Measurements from ENCODE around the gene GRID1. TPM values are rescaled to one million over a fixed set of nuclear protein-coding genes. Genes with fewer than 3 reads are reported as not detected.

The GRID1 gene
- total RNA-seq, 1 donor from 2014 or later = 1.4 TPM

DNA sequence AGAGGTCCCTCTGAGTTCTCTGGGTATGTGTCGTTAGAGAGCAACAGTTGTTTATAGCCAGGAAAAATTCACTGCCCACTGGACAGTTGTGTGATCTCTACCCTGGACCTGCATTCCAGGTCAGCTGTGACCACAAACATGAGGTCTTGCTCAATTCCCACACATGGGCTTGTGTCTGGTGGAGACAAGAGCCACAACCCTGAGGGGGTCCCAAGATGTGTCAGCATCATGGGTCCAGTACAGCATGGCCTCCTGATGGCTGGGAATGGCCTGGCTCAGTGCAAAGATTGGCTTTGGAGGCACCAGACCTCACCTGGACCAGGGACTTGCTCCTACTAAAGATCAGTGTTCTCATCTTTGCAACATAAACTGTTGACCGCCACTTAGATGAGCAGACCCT, 751.6 kb downstream of the GRID1 start:
- H3K4me1 ChIP-seq = no peaks in the 10 kb centered on the region
- no peak for DNase-seq (ENCODE audit: low spot score in 2 of 2)
- H3K27me3 ChIP-seq = no peaks in the 10 kb centered on the region
- H3K27ac ChIP-seq = no peak overlapping the region
- no peaks in the 10 kb centered on the region for H3K9me3 ChIP-seq
- H3K4me3 ChIP-seq = no peak overlapping the region
- no peaks in the 10 kb centered on the region for H3K36me3 ChIP-seq
- TF ChIP-seq, protein P1, sequence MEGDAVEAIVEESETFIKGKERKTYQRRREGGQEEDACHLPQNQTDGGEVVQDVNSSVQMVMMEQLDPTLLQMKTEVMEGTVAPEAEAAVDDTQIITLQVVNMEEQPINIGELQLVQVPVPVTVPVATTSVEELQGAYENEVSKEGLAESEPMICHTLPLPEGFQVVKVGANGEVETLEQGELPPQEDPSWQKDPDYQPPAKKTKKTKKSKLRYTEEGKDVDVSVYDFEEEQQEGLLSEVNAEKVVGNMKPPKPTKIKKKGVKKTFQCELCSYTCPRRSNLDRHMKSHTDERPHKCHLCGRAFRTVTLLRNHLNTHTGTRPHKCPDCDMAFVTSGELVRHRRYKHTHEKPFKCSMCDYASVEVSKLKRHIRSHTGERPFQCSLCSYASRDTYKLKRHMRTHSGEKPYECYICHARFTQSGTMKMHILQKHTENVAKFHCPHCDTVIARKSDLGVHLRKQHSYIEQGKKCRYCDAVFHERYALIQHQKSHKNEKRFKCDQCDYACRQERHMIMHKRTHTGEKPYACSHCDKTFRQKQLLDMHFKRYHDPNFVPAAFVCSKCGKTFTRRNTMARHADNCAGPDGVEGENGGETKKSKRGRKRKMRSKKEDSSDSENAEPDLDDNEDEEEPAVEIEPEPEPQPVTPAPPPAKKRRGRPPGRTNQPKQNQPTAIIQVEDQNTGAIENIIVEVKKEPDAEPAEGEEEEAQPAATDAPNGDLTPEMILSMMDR (IDR thresholded peaks at IDR 0.05) = no peak
- intact Hi-C loops (cut with DNase I) = no loop called here

DNA sequence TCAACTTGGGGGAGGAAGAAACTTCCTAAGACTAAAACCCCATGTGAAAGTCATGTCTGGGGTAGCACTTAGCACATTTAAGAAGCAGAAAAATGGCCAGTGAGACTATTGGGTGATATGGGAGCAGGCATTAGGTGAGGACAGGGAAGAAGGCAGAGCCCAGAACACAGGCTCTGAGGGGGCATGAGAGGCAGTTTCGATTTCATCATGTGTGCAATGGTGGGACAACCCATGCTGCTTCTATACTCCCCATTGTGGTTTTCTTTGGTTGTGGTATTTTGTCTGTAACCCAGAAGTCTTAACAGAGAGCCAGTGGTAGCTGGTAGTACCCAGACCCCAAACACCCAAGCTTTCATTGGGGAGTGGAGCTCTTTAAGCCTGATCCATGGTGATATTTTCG, 752.0 kb downstream of the GRID1 start:
- Histone ChIP-seq H3K36me3 (no peaks in the 10 kb centered on the region), H3K9me3 (no peaks in the 10 kb centered on the region), H3K4me1 (no peaks in the 10 kb centered on the region), H3K4me3 (no peak overlapping the region), H3K27ac (no peak overlapping the region), H3K27me3 (no peaks in the 10 kb centered on the region)
- TF ChIP-seq, protein P1 (IDR thresholded peaks at IDR 0.05) = no peak
- DNase-seq (ENCODE audit: low spot score in 2 of 2) = no peak
- intact Hi-C loops (cut with DNase I) = no loop called here

DNA sequence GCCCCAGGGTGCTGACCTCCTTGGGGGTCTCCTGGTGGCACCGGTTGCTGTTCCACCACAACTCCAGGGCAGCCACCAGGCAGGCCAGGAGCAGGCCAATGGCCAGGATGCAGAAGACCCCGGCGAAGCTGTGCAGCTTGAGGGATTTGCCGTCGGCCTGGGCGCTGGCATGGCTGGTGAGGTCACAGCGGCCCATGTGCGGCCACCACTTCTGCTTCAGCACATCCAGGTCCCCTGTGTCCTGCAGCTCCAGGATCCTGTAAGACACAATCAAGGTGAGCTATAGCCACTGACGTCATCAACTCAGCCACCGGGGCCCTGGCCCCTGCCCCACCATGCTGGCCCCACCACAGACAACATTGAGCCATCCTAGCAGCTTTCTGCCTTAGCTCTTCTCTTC, 753.2 kb downstream of the GRID1 start:
- Histone ChIP-seq H3K4me1 (no peaks in the 10 kb centered on the region), H3K36me3 (no peaks in the 10 kb centered on the region), H3K9me3 (no peaks in the 10 kb centered on the region), H3K27me3 (no peaks in the 10 kb centered on the region), H3K27ac (no peak overlapping the region), H3K4me3 (no peak overlapping the region)
- DNase-seq (ENCODE audit: low spot score in 2 of 2) = no peak
- intact Hi-C loops (cut with DNase I) = no loop called here
- TF ChIP-seq, protein P1 (IDR thresholded peaks at IDR 0.05) = no peak

DNA sequence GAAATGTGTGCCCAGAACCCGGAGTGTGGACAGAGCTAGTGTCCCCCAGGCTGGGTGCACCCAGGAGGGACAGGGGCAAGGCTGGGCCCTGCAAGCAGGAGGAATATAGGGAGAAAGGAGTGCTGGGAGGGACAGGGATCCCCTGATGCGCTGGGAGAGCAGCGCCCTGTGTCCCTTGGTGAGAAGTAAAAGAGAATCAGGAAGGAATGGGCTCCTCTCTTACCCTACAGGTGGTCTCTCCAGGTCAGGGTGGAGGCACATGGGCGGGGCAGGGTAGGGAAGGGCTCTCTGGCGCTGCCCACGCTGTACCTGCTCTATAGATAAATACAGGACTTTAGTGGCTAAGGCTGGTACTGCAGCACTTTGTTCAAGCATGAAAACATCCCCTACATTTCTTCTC, 753.8 kb downstream of the GRID1 start:
- Histone ChIP-seq H3K4me1 (no peaks in the 10 kb centered on the region), H3K36me3 (no peaks in the 10 kb centered on the region), H3K9me3 (no peaks in the 10 kb centered on the region), H3K27me3 (no peaks in the 10 kb centered on the region), H3K27ac (no peak overlapping the region), H3K4me3 (no peak overlapping the region)
- DNase-seq (ENCODE audit: low spot score in 2 of 2) = no peak
- intact Hi-C loops (cut with DNase I) = no loop called here
- TF ChIP-seq, protein P1 (IDR thresholded peaks at IDR 0.05) = peak in 1 of 3 experiments; percentile 5

DNA sequence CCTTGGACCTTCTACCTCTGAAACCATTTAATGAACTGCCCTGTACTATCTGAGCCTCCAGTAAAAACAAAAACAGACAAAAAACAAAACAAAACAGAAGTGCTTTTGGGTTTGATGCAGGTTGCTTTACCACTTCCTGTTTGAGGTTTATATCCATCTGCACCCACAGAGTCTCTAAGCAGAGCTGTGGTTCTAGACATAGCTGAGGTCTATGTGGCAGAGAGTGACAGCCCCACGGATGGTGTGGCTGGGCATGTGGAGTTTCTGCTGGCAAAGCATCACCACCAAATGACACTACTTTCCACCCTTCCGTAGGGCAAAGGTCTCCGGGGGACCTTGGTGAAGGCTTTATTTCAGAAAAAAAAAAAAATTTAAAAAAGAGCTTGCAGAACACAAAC, 754.2 kb downstream of the GRID1 start:
- no peak for DNase-seq (ENCODE audit: low spot score in 2 of 2)
- Histone ChIP-seq H3K9me3 (no peaks in the 10 kb centered on the region), H3K27me3 (no peaks in the 10 kb centered on the region), H3K4me3 (no peak overlapping the region), H3K4me1 (no peaks in the 10 kb centered on the region), H3K27ac (no peak overlapping the region), H3K36me3 (no peaks in the 10 kb centered on the region)
- TF ChIP-seq, protein P1 (IDR thresholded peaks at IDR 0.05) = no peak
- intact Hi-C loops (cut with DNase I) = no loop called here

DNA sequence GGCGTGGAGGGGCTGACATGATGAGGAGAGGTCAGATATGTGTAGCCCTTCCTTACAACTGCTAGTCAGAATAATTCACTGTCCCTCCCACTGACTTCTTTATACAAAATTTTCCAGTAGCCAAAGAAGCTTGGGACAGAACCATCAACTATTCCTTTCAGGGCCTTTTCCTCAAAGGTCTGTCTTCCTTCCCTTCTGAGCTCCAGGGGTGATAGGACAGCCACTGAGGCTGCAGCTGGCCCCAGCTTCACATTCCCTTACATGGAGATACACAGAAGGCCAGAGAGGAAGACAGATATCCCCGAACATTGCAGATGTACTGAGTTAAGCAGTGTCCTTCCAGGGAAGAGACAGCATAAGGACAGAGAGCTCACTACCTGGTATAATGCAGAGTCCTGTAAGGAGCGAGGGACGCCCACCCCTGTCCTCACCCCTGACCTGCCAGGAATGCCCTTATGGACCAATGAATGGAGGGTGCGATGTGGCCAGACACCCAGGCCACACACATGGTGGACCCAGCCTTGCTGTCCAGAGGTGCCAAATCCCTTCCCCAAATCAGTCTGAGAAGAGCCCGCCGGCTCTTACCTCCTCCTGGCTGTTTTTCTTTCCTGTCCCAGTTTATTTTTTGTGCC, 754.7 kb downstream of the GRID1 start:
- no peak for DNase-seq (ENCODE audit: low spot score in 2 of 2)
- Histone ChIP-seq H3K9me3 (no peaks in the 10 kb centered on the region), H3K27ac (no peak overlapping the region), H3K4me1 (no peaks in the 10 kb centered on the region), H3K4me3 (no peak overlapping the region), H3K27me3 (no peaks in the 10 kb centered on the region), H3K36me3 (no peaks in the 10 kb centered on the region)
- intact Hi-C loops (cut with DNase I) = no loop called here
- TF ChIP-seq, protein P1 (IDR thresholded peaks at IDR 0.05) = no peak
